ENCODE measurements around the gene POLR2C.
"Not testable (repeated sequence)": the region's sequence is repeated elsewhere in the genome, so short reads cannot be mapped to it uniquely, and the experiment has no call there.

The POLR2C gene

GRCh38 chr16:57462209-57462977 is at the start of gene POLR2C:
POLR2C (plus strand) TSS chr16:57462679; CDS start chr16:57462725, 46 bp downstream.
- DNase-seq (ENCODE audit: low read depth): peak; percentile 81

GRCh38 chr16:57413301-57413730 is 49.2 kb upstream of the POLR2C start:
- no peak for DNase-seq (ENCODE audit: low read depth)

DNA sequence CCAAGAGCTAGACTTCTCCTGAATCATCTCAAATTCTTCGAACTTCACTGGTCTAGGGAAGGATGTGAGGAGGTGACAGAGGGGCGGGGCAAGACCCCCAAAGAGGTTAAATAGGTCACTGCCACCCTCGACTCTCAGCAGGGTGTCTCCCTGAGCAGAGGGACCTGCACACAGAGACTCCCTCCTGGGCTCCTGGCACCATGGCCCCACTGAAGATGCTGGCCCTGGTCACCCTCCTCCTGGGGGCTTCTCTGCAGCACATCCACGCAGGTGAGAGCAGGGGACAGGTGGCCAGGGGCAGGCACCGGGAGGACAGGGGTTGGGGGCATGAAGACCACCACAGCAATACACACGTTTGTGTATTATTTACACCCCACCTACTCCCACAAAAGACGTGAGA is 48.7 kb upstream of the POLR2C start:
- no peak for DNase-seq (ENCODE audit: low read depth)

- DNase-seq (ENCODE audit: low read depth): no peak
Measured at GRCh38 chr16:57416084-57416483, 46.4 kb upstream of the POLR2C start.

DNA sequence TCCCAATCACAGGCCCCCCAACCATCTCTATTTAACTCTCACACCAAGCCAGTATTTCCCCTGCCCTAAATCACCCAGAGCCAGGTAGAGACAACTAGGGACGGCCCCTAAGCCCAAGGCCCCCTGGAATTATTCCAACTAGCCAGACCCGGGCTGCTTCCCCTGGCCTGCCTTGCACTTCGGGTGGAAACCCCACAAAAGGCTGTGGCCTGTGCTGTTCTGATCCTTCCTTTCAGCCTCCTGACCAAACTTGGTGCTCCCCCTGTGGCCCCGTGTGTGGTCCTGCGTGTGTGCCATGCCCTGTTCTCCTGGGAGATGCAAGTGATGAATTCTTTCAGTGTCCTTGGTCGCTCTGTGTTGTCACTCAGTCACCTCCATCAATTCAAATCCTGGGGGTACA is 43.0 kb upstream of the POLR2C start:
- no peak for DNase-seq (ENCODE audit: low read depth)

DNA sequence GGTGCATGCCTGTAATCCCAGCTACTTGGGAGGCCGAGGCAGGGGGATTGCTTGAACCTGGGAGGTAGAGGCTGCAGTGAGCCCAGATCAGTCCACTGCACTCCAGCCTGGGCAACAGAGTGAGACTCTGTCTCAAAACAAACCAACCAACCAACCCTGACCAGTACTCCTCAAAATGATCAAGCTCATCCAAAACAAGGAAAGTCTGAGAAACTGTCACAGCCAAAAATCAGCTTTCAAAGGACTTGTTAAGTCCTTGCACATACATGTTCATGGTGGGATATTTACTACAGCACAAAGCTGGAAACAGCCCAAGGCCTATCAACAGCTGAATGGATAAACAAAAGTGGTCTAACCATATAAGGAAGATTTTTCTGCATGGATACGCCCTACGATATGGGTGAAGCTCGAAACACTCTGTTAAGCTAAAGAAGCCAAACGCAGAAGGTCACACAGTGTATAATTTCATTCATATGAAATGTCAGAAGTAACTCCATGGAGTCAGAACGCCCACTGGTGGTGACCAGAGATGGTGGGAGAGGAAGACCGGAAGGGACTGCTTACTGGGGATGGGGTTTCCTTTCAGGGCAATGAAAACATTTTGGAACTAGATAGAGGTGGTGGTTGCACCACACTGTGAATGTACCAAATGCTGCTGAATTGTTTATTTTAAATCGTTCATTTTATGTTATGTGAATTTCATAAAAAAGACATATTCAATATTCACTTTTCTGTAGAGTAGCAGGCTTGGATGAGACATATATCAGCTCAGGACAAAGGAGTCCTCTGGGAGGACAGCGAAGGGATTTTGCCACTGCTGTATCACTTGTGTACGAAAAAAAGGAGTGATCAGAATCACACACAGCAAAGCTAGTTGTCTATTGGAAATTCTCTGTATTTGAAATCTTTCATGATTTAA is 40.2 kb upstream of the POLR2C start:
- DNase-seq (ENCODE audit: low read depth): no peak

- DNase-seq (ENCODE audit: low read depth): no peak
Measured at GRCh38 chr16:57423152-57423551, 39.3 kb upstream of the POLR2C start.

GRCh38 chr16:57424583-57424982 is 37.9 kb upstream of the POLR2C start:
- no peak for DNase-seq (ENCODE audit: low read depth)

- DNase-seq (ENCODE audit: low read depth): no peak
Measured at GRCh38 chr16:57426356-57426755, 36.1 kb upstream of the POLR2C start.

- DNase-seq (ENCODE audit: low read depth): no peak
Measured at GRCh38 chr16:57427307-57427706, 35.2 kb upstream of the POLR2C start.

DNA sequence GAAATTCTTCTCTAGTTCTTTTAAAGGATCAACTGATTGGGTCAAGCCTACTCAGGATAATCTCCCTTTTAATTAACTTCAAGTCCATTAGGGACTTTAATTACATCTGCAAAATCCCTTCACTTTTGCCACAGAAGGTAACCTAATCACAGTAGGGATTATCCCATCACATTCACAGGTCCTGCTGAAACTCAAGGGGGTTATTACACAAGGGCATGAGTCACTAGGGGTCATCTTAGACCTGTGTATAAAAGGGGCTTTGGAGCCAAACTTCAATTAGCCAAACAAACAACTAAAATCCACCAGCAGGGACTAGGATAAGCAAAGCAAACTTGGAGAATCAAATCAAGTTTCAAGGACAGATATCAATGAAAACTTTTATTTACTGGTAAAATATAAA is 34.7 kb upstream of the POLR2C start:
- no peak for DNase-seq (ENCODE audit: low read depth)

GRCh38 chr16:57430955-57431354 is 31.5 kb upstream of the POLR2C start:
- DNase-seq (ENCODE audit: low read depth): no peak

- no peak for DNase-seq (ENCODE audit: low read depth)
Measured at GRCh38 chr16:57432505-57432904, 30.0 kb upstream of the POLR2C start.

GRCh38 chr16:57432989-57433388 is 29.5 kb upstream of the POLR2C start:
- DNase-seq (ENCODE audit: low read depth): no peak

GRCh38 chr16:57434003-57434402 is 28.5 kb upstream of the POLR2C start:
- DNase-seq (ENCODE audit: low read depth): no peak

DNA sequence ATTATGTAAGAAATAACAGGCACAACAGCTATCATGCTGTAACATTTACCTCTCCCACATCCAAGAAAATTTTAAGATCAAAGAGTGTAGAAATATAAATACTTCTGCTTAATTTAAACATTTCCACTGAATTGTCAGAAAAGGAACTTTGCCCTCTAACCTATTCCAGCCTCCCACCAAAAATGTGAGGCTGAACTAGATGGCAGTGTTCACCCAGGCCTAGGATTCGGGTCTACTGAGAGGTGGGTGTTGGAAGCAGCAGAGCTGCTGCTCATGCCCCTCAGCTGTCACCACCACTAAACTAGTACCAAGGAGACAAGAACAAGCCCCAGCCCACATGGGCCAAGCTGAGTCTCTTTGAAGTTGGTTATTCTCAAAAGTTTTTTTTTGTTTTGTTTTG is 26.6 kb upstream of the POLR2C start:
- no peak for DNase-seq (ENCODE audit: low read depth)

- not testable (repeated sequence) for DNase-seq (ENCODE audit: low read depth)
Measured at GRCh38 chr16:57439947-57440346, 22.5 kb upstream of the POLR2C start.

DNA sequence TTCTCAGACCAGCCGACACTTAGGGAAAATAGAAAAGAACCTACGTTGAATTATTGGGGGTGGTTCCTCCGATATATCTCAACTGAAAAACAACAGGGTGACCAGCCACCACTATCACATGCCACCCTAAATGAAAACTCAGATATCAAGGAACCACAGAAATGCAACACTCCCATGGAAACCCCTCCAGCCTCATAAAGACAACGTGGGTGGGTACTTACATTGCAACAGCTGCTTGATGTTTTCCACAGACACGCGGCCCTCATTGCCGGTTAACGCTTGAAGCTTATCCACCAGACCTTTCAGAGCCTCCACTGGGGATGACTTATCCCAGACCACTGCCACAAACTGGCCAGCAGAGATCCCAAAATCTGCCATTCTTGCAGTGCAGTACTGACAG is 21.9 kb upstream of the POLR2C start:
- not testable (repeated sequence) for DNase-seq (ENCODE audit: low read depth)

GRCh38 chr16:57444711-57445110 is 17.8 kb upstream of the POLR2C start:
- DNase-seq (ENCODE audit: low read depth): no peak

DNA sequence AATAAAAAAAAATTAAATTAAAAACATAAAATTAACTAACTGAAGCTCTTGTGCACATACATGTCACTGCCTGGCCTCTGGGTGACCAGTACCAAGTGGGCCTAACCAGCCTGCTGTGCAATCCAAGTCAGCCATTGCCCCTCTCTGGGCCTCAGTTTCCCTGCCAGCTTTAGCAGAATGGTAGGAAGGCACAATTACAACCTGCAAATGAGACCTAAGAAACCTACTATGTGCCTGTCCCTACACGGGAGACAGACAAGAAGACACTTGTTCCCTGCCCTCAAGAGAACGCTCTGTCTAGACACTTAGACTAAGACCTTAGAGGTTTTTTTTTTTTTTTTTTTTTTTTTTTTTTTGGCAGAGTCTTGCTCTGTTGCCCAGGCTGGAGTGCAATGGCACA is 17.0 kb upstream of the POLR2C start:
- no peak for DNase-seq (ENCODE audit: low read depth)

DNA sequence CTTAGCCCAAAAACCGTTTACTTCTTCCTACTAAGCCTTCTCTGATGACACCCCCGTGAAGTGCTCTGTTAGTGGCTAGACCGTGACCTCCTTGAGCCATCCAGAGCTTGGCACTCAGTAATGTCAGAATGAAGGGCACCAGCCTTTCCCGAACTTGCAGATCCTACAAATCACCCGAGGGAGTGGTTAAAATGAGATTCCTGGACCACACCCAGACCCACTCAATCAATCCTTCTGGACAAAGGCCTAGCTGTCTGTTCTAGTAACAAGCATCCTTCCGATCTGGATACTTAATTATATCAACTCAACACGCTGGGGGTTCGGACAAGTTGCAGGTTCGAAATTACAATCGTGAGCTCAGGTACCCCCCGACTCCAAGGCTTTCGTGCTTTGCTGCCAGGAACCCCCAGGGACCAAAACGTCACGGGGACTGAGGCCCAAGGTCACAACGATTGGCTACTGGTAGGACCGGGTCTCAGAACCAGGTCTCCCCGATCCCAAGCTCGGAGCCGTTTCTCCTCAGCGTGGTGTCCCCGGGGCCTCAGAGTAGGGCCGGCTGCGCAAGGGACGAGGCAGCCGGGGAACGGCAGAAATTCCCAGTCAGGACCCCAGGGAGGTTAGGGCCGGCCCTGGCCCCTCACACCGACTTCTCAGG is 15.8 kb upstream of the POLR2C start:
- no peak for DNase-seq (ENCODE audit: low read depth)

DNA sequence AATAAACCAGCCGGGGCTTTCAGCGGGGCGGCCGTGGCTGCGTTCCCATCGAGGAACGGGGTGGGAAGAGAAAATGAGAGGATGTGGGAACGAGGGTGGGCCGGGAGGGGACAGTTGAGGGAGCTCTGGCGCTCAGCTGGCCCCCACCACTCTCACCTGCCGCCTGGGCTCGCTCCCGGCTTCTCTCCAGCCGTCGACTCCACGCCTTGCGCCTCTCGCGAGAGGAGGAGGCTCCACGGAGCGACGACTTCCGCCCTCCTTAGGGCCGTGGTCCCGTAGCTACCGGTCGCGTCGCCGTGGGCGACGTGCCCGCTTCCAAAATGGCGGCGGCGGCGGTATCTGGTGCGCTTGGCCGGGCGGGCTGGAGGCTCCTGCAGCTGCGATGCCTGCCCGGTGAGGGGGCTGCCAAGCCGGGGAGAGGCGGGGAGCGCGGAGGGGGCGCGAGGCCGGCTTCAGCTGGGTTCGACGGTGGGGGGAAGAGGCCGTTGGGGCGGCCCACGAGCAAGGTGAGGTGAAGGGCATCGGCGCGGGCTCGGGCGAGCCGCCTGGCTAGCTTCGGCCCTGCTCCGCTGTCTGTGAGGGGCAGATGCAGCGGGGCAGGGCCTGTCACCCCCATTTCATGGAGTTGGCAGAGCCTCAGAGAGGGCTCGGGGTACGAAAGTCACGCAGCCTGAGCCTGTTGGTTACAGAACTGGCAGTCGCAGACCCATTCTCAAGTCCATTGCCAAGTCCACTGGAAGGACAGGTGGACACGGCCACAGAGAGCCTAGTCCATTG is 15.1 kb upstream of the POLR2C start, which contains the start of the genes CIAPIN1 and COQ9:
Gene CIAPIN1 (minus strand): TSS at position 200 of the 777 bp plus-strand sequence. CDS start 6,457 bp downstream, outside the sequence.
Gene COQ9 (plus strand): TSS at position 294 of the 777 bp plus-strand sequence. CDS start 27 bp downstream, at position 321.
- peak; percentile 91 for DNase-seq (ENCODE audit: low read depth)

All from T-helper 22 cell (primary cell).